AG04450 (cell line): Measurements from ENCODE around the gene DENND1C. TPM values are rescaled to one million over a fixed set of nuclear protein-coding genes. Genes with fewer than 3 reads are reported as not detected.

Experiments
- CTCF ChIA-PET: fragments of 300-600, 350-600 bp; formaldehyde crosslinking; extraction: SDS; loops from one replicate; lab custom pipeline; 2022; ENCODE audit warnings: antibody characterized with exemption, inconsistent platforms; lab: Charles Lee
- POLR2A ChIA-PET: fragments of 350-600 bp; formaldehyde crosslinking; extraction: SDS; loops from one replicate; lab custom pipeline; 2021; ENCODE audit warnings: antibody characterized with exemption, inconsistent platforms; lab: Yijun Ruan, JAX
- DNase-seq: peaks from one replicate; pipeline ENCODE4 v3.0.0-alpha.2; 2011; ENCODE audit warnings: low read depth, low spot score
- H3K27ac ChIP-seq: one replicate; pipeline ENCODE4 v1.5.1; 2012; ENCODE audit warnings: low read depth, low read length, control low read depth
- H3K27me3 ChIP-seq: one replicate; pipeline ENCODE4 v1.6.0; 2012; ENCODE audit warnings: low read length; ENCODE audit not compliant: control insufficient read depth, insufficient read depth
- H3K4me3 ChIP-seq: 2 replicates; pipeline ENCODE4 v1.5.1; 2011; ENCODE audit warnings: mild to moderate bottlenecking, low read depth, low read length, control low read depth
- H3K9me3 ChIP-seq: 2 replicates; pipeline ENCODE4 v1.5.1; 2012; ENCODE audit warnings: low read length; ENCODE audit not compliant: control insufficient read depth, insufficient read depth
- CTCF ChIP-seq: IDR thresholded peaks from 2 replicates; pipeline ENCODE4 v1.5.1; 2011; ENCODE audit warnings: low read depth, low read length, control low read depth, inconsistent platforms
- polyA plus RNA-seq: library from polyadenylated mRNA; depleted of rRNA; stranded (reverse); fragments of >200 nt; gene quantifications from 2 replicates; pipeline ENCODE4 v1.2.3, GENCODE V29; 2011; rRNA removed
- small RNA-seq: library from RNA; depleted of rRNA; stranded (forward); fragments of <200 nt; gene quantifications from one replicate; pipeline ENCODE3, GENCODE V24; 2012; ENCODE audit warnings: low read depth; ENCODE audit not compliant: insufficient read length

Gene DENND1C
- polyA plus RNA-seq, 1 experiment, result not detected

- peak; percentile 40 for TF ChIP-seq CTCF
- Histone ChIP-seq H3K4me3 (no peak overlapping the region), H3K9me3 (no peaks in the 10 kb centered on the region; the same call in 1 of the 2 replicates), H3K27ac (peak overlapping the region; percentile 31), H3K27me3 (no peaks in the 10 kb centered on the region)
- POLR2A ChIA-PET, result interaction anchor here (1.0 kb wide), 1 partner anchor 15 kb away, joined by 3 read pairs; no protein-coding TSS in a partner anchor
- CTCF ChIA-PET, result interaction anchor here (0.6 kb wide), 1 partner anchor 47 kb away, joined by 4 read pairs; no protein-coding TSS in a partner anchor
- DNase-seq, result no peak
These were observed 63.6 kb downstream of the DENND1C start for GRCh38 chr19:6417713-6418561.

Small RNA genes lying within 50 kb of the gene (small RNA-seq; reads per million reads assigned to genes)
- not detected for gene AC010503.2

Other genes with a start within 250 kb of the DENND1C start
- 12.3 and 15.3 TPM in 2 replicates for gene MLLT1, start 201.8 kb downstream of the DENND1C start, polyA plus RNA-seq
- gene ACER1, start 148.2 kb downstream of the DENND1C start, polyA plus RNA-seq, result not detected in 2 replicates
- gene CLPP, start 120.3 kb downstream of the DENND1C start, polyA plus RNA-seq, result 34.5 and 50.9 TPM in 2 replicates
- gene ALKBH7, start 109.0 kb downstream of the DENND1C start, polyA plus RNA-seq, result 11.6 and 16.4 TPM in 2 replicates
- 0.41 and 0.57 TPM in 2 replicates for gene PSPN, start 105.9 kb downstream of the DENND1C start, polyA plus RNA-seq
- gene GTF2F1, start 88.6 kb downstream of the DENND1C start, polyA plus RNA-seq, result 33.7 and 43.7 TPM in 2 replicates
- gene KHSRP, start 57.0 kb downstream of the DENND1C start, polyA plus RNA-seq, result 57.0 and 66.7 TPM in 2 replicates
- gene SLC25A41, start 48.0 kb downstream of the DENND1C start, polyA plus RNA-seq, result not detected in 2 replicates
- gene SLC25A23, start 22.0 kb downstream of the DENND1C start, polyA plus RNA-seq, result 8.0 and 13.9 TPM in 2 replicates
- gene CRB3, start 17.5 kb downstream of the DENND1C start, polyA plus RNA-seq, result not detected in 2 replicates
- gene TUBB4A, start 20.5 kb upstream of the DENND1C start, polyA plus RNA-seq, result not detected in 2 replicates
- gene TNFSF9, start 49.2 kb upstream of the DENND1C start, polyA plus RNA-seq, result 0.14 and 0.16 TPM in 2 replicates
- not detected in 2 replicates for gene CD70, start 109.4 kb upstream of the DENND1C start, polyA plus RNA-seq
- gene TNFSF14, start 188.4 kb upstream of the DENND1C start, polyA plus RNA-seq, result not detected in 2 replicates
- 1.6 and 1.8 TPM in 2 replicates for gene C3, start 238.9 kb upstream of the DENND1C start, polyA plus RNA-seq